NCI-H82 treated with DMSO at 0.1 percent for 48 hours (cell line): ENCODE data around the gene SDR42E2.
A peak's percentile ranks its signal among the peaks of the same experiment; 100 is the strongest.
"Not testable (repeated sequence)": the region's sequence is repeated elsewhere in the genome, so short reads cannot be mapped to it uniquely, and the experiment has no call there.

Experiments
- DNase-seq: peaks from one replicate; lab custom pipeline; 2025; ENCODE audit not compliant: unreplicated experiment; lab: John Stamatoyannopoulos, UW

Gene SDR42E2

DNA sequence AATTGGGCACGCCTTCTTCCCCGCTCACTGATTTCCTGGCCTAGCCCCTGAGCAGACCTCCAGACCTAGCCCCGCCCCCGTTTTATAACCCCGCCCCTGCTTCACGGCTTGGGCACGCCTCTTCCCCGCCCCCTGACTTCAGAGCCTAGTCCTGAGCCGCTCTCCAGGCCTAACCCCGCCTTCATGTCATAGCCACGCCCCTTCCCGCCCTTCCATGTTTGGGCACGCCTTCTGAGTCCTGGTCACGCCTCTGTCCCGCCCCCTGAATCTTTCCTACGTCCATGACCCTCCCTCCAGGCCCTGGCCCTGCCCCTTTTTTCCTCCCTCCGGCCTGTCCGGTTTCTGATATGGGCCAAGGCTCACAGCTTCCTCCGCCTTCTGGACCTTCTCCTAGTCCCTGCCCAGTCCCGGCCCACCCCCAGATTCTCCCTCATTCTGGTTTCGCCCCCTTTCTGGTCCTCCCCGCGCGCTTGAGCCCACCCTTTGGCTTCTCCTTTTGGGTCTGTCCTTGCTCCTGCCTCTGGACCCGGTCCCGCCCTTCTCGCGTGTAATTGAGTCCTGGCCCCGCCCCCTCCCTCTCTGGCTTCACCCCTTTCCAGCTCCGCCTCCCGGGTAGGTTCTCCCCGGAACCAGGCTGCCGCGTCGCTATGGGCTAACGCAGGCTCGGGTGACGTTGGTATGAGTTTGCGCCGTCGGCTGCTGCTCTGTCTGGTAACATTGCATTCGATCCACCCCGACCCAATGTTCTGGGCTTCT is 28.6 kb downstream of the SDR42E2 start:
- DNase-seq, result peak; percentile 100

DNA sequence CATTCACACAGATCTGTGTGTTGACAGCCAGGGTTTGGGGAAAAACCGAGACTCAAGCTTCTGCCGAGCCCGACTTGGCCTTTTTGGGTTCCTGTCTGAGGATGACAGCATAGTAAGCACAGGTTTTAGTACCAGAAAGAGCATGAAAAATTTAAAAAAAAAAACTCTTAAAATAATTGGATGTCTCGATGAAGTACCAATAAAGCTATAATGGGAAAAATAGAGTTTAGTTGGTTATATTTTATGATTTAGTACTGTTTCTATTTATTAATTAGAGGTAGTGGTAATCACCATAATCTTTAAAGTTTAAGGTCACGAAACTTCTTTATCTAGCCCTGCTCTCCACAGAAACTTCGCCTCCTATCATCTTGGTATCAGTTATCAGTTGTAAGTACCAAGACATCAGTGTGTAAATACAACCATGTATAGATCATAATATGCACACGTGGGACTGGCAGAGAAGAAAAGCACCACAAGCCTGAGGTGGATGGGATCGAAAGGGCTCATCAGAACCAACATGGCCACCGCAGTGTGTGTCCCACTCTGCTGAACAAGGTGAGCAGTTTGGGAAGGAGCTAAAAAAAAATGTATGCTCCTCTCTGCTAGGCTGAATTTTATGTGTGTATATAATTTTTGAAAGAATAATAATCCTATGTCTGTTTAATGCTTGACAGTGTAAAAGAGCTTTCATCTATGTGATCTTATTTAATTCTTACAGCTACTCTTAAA is 29.4 kb downstream of the SDR42E2 start:
- no peak for DNase-seq

DNA sequence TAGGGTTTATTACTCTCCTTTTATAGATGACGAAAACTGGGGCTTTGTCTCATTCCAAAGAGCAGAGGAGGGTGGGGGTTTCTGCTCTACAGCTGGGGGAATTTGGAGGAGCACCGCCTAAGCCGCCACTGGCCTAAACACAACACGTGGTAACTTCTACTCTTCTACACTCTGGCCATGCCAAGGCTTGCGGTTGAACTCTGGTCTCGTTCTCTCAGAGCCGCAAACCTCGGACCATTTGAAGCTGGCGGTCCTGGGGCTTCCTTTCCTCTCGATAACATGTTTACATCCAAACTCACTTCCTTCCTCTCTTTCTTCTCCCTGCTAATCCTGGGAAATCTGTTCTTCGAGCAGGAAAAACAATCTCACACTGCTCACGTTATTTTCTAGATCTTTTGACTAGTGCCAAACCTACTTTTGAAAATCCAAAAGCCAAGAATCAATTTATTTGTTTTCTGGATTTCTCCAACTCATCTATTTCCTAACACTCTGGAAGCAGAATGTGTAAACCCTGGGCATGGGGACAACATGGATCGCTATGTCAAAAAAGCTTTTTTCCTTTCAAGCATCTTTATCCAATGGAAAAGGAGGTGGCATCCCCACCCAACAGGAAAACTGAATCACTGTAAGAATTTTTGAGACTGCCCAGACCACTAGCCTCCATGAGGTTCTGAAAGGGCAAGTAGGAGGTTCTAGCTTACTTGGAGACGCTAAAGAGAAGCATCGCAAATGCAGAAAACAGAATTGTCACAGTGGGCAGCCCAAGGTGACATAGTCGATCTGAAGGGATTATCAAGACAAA is 30.2 kb downstream of the SDR42E2 start:
- peak; percentile 55 for DNase-seq

DNA sequence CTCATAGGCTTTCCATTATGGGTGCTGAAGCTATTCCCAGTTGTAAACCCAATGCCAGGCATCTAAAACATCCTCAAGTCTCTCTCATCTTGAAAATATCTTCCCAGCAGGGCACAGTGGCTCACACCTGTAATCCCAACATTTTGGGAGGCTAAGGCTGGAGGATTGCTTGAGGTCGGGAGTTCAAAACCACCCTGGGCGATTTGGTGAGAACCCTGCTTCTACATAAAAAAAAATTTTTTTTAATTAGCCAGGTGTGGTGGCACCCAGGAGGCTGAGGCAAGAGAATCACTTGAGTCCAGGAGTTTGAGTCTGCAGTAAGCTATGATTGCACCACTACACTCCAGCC is 30.7 kb downstream of the SDR42E2 start:
- DNase-seq, result no peak

DNA sequence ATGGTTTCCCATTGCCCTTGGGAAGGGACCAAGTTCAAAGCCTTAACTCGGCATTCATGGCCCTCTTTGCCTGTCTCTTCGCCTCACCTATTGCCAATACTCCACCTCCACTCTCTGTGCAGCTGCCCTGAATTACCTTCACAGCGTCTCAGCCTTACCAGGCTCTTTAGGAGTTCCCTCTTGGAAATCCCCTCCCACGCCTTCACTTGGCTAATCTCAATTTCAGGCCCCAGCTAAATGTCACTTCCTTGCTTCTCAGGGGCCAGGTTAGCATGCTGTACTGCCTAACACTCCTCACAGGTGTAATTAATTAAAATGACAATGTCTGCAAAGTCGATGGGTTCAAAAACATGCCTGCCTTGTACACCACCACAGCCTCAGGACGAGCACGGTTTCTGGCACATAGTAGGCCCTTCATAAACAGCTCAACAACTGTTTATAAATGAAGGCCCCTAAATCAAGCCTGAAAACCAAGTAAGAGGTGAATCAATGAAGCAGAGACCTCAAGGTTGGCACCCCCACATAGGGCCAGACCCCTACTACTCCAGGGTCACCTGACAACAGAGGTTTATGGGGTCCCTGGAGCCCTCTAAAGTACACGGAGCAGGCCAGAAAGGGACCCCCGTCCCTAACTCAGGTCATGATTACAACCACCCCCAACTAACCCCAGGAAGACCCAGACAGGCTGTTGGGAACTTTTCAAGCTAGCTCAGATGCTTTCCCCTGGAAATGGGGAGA is 32.6 kb downstream of the SDR42E2 start:
- no peak for DNase-seq

DNA sequence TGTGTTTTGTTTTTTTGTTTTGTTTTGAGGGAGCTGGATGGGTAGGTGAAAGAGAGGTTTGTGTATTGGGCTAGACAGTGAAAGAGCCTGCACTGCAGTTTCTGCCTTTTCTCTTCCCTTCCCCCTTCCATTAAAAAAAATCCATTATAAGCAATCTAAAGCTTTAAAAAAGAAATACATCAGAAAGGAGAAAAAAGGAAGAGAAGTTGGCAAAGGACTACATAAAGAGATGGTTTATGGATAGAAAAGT is 33.1 kb downstream of the SDR42E2 start:
- no peak for DNase-seq

DNA sequence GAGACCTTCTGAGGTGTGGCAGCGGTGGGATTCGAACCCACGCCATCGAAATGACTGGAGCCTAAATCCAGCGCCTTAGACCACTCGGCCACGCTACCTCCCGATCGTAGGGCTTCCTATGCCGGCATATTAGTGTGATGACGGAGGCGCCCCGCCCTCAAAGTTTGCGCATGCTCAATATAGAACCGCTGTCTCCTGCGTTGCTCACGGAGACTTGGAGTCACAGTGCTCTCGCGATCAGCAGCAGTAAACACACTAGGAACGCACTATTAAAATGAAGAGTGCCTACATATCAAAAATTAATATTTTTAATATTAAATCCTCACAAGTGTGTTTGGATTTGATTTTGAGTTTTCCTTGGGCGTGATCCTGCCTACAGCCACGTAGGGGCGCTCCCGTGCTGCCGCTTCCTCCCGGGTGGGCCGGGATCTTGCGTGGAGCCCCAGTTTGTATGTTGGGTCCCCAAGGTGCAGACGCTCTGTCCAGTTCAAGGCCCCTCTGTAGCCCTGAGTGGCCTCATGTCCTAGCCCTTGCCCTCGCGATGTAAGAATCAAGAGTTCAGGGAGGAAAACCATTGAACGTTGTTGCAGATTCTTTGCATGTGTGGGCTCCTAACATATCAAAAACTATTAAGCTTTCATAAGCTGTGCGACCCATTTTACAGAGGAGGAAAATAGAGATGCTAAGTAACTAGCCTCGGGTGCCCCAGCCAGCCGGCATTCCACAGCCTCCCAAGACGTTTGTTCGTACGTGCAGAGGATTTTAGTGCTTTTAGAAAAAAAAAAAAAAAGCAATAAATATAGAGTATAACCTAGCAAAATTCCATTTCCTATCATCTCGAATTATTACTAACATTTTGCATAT is 33.6 kb downstream of the SDR42E2 start:
- DNase-seq, result peak; percentile 84

DNA sequence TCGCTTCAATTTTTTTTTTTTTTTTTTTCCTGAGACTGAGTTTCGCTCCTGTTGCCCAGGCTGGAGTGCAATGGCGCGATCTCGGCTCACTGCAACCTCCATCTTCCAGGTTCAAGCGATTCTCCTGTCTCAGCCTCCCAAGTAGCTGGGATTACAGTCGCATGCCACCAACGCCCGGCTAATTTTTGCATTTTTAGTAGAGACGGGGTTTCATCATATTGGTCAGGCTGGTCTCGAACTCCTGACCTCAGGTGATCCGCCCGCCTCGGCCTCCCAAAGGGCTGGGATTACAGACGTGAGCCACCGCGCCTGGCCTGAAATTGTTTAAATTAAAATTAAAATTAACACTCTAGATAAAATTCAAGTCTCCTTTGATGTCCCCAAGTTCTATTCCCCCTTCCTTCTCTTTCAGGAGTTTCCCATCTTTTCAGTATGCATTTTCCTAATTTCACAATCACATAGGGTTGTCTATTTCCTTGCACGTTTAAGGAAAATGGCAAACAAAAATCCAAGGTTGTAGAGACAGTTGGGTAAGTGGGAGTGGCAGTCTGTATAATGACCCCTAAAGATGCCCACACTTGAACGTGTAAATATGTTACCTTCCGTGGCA is 34.4 kb downstream of the SDR42E2 start:
- DNase-seq, result not testable (repeated sequence)

DNA sequence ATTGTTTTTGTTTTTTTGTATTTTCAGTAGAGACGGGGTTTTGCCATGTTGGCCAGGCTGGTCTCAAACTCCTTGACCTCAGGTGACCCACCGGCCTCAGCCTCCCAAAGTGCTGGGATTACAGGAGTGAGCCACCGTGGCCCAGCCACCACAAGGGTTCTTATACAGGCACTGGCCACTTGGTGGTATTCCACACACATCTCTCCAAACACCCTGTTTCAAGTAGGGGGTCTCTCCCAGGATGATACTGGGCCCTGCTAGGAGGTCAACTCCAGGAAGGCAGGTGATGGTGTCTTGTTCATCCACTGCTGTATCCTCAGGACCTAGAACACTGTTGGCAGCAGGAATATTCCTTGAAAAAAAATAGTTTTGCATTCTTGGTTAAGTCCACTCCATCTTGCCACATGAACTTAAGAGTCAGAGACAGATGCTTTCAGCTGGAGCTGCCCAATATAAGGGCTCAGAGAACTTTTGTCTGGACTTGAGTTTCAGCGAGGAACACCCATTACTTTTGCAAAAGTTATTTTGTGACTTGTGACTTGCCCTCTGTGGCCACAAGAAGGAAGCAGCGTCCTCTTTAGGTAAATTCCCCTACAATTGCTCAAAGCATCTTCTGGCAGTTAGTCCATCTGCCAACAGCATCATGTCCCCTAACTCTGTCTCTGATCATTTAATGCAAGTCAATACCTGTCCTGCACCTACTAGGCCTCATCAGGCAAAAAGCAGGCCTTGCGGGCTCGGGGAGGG is 36.4 kb downstream of the SDR42E2 start:
- no peak for DNase-seq

DNA sequence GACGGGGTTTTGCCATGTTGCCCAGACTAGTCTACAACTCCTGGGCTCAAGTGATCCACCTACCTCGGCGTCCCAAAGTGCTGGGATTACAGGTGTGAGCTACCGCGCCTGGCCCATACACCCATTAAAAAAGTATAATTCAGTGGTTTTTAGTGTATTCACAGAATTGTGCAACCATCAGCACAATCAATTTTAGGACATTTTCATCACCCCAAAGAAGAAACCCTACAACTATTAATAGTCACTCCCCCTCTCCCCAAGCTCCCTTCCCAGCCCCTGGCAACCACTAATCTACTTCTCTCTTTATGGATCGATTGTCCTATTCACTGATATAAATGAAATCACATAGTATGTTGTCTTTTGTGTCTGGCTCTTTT is 39.9 kb downstream of the SDR42E2 start:
- no peak for DNase-seq

DNA sequence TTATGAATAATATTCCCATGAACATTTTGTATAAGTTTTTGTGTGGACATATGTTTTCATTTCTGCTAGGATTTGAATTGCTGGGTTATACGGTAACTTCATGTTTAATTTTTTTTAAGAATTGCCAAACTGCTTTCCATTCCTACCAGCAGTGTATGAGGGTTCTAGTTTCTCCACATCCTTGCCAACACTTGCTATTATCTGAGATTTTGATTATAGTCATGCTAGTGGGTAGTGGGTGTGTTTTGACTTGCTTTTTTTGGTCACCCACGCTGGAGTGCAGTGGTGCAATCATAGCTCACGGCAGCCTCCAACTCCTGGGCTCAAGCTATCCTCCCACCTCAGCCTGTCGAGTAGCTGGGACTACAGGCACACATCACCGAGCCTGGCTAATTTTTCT is 40.8 kb downstream of the SDR42E2 start:
- DNase-seq, result no peak

DNA sequence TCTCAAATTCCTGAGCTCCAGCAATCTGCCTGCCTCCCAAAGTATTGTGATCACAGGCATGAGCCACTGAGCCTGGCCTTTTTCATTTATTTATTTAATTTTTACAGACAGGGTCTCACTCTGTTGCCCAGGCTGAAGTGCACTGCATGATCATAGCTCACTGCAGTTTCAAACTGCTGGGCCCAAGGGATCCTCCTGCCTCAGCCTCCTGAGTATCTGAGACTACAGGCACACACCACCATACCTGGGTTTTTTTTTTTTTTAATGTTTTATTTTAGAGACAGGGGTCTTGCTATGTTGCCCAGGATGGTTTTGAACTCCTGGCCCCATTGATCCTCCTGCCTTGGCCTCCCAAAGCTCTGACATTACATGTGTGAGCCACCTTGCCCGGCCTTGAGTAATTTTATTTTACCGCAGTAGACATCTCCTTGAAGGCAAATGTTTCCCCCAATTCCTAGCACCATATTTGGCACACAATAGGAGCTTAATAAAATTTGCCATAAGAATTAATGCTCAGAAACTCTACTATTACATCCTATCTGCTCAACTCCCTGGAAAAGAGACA is 41.9 kb downstream of the SDR42E2 start:
- no peak for DNase-seq

DNA sequence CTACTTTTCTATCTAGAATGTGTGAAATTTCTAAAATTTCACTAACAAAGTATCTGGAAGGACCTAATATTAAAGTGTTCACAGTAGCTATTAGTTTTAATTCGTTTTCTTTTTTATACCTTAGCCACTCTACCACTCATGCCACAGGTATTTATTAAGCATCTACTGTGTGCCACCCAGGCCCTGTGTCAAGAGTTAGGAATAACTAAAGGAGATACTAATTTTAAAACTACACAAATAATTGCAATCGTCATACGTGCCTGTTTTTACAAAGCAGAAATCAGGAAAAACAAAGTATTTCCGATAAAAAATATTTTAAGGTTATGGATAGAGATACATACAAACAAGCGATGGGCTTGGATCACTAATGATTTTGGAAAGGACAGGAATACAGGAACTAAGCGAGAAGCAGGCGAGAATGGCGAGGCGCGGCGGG is 43.3 kb downstream of the SDR42E2 start:
- no peak for DNase-seq

DNA sequence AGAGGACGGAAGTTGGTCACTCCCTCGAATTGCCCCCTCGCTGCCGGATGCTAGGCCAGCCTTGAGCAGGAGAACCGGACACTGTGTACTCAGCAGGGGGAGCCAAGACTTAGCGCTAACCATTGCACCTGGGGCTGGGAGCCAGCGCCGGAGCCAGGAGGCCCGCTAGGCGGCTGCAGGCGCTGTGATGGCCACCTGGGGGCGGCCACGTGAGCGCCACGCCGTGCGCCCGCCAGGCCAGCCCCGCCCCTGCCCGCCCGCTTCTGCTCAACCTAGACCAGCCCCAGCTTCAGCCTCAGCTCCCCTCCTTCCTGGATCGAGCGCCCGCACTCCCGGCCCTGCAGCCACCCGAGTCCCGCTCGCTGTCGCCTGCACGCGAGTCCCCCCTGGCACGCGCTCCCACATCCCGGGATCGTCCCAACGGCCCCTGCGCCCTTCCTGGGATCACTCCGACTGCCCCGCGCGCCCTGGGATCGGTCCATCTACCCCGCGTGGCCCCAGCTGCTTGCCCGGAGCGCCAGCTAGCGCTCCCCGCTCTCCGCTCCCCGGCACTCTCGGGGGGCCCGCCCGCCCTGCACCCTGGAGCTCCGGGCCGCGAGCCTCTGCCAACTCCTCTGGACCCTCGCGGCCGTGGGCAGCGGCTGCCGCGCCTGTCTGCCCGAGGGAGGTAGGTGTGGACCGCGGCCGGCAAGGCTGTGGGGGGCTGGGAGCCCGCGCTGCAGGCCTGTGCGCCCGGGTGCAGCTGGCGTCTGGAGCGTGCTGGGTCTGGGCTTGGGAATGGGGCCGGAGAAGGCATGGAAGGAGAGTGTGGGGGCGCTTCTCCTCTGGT is 43.9 kb downstream of the SDR42E2 start, which contains the start of gene EEF2K:
Gene EEF2K (plus strand): TSS at position 266 of the 829 bp plus-strand sequence. CDS start 19,452 bp downstream, outside the sequence.
- peak; percentile 94 for DNase-seq

DNA sequence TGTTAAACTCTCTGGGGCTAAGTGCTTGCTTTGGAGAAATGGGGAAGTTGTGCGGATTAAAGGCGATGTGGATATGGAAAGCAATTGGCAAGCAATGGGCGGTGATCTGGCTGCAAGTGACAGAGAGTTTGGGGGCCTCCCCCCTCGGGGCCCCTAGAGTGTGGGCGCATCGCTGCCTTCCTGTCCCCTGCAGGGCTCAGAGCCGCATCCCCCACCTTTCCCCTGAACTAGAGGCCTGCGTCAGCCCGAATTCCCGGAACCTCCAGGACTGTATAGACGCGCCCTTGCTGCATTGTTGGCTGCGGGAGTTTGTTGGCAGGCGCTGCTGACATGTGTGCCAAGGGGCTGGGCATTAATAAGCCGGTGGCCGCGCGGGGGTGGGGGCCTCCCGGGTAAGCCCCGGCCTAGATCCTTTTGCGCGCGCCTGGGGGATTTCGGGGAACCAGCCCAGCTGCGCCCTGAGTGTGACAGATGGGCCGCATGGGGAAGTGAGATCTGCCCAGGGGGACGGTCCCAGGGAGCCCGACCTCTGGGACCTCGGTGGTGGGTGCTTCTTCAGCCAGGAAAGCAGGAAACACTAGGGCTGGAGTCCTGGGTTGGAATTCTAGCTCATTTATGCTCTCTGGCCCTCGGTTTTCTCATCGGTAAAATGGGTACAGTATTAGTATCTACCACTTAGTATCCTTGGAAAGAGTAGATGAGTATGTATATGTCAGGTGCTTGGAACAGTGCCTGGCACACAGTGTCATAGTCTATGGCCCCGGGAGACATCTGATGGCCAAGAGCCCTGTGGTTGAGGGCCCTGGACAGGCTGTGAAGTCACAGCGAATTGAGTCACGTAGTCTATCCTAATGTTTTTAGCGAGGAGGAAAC is 44.8 kb downstream of the SDR42E2 start:
- peak; percentile 50 for DNase-seq

DNA sequence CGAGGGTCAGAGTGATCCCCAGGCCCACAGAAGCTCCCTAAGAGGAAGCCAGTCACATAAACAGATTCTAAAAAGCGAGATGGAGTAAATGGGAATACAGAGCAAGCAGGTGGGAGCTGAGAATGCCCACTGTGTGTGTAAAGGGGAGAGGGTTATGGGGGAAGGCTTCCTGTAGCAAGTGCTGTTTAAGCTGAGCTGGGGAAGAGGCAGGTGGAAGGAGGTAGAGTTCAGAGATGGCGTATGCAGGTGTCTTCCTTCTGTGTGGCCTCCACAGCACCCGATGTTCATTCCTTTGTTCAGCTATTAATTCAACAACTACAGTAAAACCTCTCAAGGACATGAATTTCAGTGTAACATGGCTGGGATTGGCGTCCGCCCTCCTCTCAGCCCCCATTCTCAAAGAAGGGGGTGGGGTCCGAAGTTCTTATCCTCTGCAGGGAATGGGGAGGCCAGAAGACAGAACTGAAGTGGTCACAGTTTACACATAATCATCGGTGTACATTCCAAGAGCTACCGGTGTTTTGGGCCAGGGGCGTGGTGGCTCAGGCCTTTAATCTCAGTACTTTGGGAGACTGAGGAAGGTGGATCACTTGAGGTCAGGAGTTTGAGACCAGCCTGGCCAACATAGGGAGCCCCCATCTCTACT is 45.5 kb downstream of the SDR42E2 start:
- no peak for DNase-seq

DNA sequence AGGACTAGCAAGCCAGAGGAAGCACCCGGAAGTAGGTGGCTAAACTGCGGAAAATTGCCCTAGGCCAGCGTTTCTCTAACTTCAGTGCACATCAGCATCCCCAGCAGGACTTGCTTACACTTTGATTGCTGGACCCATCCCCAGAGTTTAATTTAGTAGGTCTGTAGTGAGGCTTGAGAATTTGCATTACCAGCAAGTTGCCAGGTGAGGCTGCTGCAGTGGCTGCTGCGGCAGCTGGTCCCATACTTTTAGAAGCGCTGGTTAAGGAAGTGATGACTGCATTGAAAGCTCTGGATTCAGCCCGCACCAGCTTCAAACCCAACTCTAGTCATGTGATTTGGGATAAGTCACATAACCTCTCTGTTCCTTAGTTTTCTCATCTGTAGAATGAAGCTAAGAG is 48.0 kb downstream of the SDR42E2 start:
- no peak for DNase-seq
